ENCODE measurements around the gene IQGAP2.
"Not testable (repeated sequence)": the region's sequence is repeated elsewhere in the genome, so short reads cannot be mapped to it uniquely, and the experiment has no call there.

The IQGAP2 gene

DNA sequence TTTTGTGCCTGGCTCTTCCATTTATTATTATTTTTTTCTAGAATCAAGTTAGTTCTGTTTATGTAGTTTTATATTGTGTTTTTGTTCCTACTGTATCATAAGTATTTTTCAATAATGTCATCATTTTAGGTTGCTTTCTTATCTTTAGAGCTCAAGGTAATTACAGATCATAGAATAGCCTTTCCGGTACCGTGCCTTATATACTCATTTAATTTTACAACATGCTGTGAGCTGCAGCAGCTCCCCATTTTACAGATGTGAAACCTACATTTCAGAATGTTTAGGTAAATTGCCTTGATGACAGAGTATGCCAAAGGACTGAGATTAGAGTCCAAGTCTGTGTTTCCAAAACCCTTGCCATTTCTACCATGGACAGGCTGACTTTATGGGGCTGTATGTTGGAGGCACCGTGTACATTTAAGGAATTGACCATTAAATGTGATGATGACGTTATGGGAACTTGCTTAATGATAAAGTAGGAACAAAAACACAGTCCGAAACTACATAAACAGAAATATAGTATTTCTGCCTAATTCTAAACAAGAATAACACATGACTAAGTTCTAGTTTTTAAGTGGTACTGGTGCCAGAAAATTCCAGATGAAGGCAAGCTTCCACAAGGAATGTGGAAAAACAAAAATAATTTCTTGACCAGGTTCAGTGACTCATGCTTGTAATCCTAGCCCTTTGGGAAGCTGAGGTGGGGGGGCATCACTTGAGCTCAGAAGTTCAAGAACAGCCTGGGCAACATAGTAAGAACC, 97.7 kb downstream of the IQGAP2 start:
- no peak for DNase-seq (ENCODE audit: low spot score)

DNA sequence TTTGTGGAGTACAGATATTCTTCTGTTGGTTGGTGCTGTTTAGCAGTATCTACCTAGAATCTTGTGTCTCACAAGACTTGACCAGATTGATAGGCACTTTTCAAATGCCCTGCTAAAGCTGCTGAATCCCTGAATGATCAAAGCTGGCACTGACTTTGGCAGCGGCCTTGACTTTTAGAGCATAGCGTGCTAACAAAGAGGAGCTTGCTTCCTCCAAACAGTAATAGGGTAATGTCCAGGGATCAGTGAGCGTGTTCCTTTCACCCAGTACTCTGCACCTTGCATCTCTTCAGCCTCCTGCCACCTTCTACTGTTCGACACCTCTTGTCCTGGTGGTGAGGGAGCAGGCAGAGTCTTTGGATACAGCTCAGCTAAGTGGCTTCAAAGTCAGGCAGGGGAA, 100.8 kb downstream of the IQGAP2 start:
- no peak for DNase-seq (ENCODE audit: low spot score)

DNA sequence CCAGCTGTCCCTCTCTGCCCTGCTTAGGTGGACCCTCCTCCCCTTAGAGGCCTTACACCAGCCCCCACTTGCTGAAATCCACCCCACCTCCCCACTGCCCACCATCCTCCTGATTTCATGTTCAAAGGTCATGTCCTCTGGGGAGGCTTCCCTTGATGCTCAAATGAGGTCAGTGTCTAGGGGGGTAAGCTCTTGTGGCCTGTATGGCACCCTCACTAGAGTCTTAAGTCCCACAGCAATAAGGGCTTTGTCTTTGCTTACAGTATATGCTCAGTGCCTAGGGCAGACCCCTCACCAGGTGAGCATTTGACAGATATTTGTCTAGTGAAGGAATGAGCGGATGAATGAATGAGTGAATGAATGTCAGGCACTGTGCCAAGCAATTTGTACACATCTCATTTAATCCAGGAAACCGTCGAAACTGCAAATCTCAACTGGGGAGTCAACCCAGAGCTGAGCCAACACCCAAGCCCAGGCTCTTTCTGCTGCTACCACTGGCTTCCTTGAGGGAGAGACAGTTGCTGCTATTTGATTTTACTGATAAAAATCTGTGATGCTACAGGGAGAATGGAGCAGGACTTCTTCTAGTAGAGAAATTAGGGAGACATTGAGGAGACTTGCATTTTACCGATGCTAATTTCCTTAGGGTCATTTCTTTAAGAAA, 101.9 kb downstream of the IQGAP2 start:
- no peak for DNase-seq (ENCODE audit: low spot score)

DNA sequence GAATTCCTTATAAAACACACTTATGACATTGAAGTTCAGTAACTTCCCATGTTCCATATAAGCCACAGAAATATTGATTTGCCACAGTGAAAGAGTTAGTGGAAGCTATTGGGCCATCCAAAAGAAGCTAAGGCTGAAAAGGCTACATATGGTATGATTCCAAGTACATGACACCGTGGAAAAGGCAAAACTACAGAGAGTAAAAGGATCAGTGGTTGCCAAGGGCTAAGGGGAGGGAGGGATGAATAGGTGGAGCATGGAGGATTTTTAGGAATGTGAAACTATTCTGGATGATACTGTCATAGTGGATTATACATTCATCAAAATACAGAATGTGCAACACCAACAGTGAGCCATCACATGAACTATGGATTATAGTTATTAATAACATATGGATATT, 110.4 kb downstream of the IQGAP2 start:
- DNase-seq (ENCODE audit: low spot score): no peak

DNA sequence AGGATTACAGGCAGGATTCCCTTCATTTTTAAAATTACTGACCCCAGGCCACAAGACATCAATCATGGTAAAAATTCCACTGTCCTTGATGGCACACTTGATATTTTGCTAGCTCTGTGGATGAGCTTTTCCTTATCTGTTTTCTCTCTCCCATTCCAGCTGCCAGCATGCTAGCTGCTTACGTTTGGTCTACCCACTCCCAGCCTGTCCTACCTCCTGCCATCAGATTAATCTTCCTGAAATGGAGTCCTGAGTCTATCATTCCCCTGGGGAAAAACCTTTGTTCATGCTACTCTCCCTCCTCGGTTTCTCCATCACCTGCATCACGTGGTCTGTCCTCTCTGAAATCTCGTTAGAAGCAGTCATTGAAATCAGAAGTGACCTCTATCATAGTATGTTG, 111.2 kb downstream of the IQGAP2 start:
- DNase-seq (ENCODE audit: low spot score): no peak

DNA sequence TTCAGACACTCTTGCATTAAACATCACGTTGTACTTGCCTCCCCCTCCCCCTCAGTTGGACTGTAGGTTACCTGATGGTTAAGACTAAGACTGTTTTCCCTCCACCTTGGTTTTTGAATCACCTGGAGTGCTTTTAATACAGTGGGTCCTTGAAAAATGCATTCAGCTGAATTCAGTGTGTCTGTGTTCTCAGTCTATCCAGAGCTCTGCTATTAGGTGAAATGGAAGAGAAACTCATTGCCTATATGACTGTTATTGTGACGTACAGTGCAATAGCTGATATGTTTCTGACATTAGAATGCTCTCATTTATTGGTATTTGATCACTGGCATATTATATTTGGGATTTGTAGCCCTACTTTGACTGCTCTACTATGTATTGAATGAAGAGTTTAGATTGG, 111.6 kb downstream of the IQGAP2 start:
- no peak for DNase-seq (ENCODE audit: low spot score)

DNA sequence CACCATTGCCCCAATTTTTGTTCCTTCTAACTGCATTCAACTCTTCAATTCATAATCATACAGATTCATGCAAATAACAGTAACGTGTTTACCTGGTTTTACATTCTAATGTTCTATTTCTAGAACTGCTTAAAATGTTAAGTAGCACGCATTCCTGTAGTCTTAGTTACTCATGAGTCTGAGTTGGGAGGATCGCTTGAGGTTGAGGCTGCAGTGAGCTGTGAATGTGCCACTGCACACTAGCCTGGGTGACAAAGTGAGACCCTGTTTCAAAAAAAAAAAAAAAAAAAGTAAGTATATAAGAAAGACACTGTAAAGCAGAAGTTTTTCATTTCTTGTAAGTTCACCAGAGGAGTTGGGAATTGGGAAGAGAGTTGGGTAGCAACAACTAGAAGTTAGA, 114.2 kb downstream of the IQGAP2 start:
- no peak for DNase-seq (ENCODE audit: low spot score)

DNA sequence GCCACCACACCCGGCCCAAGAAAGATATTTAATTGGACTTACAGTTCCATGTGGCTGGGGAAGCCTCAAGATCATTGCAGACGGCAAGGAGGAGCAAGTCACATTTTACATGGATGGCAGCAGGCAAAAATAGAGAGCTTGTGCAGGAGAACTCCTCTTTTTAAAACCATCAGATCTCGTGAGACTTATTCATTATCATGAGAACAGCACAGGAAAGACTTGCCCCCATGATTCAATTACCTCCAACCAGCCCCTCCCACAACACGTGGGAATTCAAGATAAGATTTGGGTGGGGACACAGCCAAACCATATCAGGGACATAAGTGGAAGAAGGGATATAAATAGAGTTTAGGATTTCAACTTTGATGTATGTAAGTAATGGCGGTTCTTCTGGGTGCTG, 115.2 kb downstream of the IQGAP2 start:
- not testable (repeated sequence) for DNase-seq (ENCODE audit: low spot score)

DNA sequence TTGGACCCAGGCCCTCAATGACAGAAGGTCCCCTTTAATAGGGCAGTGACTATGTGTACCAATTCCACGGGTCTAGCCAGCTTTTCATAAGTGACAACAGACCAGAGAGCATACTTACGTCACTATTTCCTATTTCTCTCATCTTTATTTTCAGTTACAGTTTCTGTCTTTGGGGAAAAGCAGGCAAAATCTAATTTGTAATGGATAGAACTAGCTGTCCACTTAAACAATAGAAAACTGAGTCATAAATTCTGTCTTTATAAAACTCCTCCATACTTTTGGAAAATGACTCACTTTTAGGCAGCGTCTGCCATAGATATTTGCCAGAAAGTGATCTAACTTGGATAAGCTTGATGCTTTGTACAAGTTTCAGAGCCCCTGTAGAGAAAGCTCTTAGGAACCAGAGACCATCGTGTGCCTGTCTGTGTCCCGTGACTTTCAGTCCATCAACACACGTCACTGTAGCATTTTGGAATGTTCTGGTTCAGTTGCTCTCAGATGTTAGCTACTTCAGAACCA, 118.2 kb downstream of the IQGAP2 start:
- no peak for DNase-seq (ENCODE audit: low spot score)

DNA sequence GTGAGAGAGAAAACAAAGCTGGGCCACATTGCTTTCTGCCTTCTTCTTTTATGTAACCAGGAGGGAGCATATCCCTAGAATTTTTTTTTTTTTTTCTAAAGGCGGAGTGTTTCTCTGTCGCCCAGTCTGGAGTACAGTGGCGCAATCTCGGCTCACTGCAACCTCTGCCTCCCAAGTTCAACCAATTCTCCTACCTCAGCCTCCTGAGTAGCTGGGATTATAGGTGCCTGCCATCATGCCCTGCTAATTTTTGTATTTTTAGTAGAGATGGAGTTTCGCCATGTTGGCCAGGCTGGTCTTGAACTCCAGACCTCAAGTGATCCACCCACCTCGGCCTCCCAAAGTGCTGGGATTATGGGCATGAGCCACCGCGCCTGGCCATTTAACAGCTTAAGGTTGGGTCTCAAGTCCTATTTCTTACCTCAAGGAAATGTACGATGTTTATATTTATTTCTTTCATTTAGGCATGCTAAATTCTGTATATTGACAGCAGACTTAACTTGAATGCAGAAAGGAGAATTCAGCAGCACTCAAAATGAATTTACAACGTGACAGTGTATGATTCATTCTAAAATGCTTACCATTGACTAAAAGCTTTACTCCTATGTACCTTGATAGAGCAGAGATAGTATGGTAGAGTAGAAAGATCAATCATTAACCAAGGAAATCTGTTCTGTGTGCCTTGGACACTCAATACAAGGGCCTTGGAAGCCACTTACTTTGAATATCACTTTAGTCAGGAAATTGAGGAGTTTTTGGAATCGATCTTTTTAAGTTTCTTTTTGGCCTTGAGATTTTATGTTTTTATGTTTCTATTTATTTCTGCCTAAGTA, 119.2 kb downstream of the IQGAP2 start:
- no peak for DNase-seq (ENCODE audit: low spot score)

DNA sequence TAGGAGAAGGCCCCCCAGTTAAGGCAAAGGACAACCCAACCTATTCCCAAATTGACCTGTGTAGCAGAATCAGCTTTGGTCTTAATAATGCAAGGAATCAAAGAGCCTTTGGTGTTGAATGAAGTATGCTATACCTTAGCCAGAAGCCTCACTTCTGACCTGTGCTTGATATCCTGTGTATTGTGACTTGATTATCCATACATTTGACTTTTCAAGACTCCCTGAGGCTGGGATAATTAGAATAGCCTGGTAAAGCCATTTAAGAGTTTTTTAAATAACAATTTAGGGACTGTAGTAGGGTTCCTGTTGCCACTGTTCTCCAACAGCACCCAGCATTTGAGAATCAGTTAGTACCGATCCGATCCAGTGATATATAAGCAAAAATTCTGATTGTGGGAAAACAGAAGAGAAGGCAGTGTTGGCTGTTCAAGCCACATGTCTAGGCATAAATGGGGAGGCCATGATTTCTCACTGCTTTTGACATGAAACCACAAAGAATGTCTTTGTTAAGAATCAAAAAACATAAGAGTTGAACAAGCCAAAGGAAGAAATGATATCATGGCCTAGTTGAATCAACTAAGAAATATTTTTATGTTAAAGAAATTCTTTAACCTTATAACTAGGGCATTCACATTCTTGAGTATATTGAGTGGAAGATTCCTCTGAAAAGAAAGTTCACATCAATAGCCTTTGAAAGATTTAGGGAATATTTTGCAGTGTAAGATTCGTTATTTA, 121.2 kb downstream of the IQGAP2 start:
- no peak for DNase-seq (ENCODE audit: low spot score)

DNA sequence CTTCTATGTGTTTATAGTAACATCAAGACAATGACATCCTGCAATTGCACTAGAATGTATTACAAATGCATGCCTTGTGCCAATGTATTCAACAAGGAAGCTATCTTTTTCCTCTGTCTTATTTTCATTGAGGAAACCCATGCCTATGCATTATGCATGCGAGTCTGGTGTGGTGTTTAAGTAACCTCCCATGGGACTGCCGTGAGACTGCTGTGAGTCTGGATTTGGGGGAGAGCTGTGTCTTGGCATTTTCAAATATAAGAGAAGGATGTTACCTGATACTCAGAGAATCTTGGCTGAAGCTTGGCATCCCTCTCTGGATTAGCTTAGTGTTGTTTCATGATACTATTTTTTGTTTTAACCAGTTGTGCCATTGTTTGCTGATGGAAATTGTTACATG, 121.8 kb downstream of the IQGAP2 start:
- no peak for DNase-seq (ENCODE audit: low spot score)

DNA sequence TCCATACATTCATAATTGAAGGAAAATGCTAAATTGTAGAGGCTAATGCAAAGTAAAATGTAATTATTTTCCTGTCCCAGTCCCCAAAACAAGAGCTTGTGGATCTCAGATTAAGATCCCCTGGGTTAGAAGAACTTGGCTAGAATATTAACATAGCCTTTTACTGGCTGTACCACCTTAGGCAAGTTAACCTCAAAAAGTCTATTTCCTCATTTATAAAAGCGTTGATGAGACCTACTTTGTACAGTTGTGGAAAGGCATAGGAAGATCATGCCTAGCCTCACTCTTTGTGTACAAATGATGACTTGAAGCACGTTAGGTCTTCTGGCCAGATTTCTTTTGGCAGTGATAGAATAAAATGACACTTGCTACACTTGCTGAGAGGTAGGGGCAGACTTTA, 122.9 kb downstream of the IQGAP2 start:
- DNase-seq (ENCODE audit: low spot score): no peak

DNA sequence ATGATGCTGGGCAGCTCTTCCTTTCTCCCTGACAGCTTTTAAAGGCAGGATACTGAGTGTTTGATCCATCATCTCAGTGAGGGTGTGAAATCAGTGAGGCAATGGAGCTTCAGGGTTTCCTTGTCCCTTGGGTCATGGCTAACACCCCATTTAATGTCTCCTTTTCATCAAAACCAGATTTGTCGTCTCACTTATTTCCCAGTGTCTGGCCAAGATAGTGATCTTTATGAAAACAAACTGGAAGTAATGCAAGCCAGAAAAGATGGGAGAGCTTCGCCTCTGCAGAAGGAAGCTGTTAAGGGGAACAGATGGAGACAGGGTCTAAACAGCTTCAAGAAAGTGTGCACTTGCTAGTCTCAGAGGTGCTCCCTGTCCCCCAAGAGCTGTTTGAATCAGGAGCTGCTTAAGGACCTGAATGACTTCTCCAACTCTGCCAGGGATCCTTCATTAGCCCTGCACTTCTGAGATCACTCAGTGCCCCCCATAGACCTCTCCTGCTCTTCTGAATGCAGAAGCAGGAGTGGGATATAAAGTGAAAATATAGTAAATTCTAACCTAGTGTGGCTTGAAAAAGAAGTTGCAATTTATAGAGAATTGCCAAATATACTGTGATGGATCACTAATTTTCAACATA, 124.0 kb downstream of the IQGAP2 start:
- DNase-seq (ENCODE audit: low spot score): no peak

DNA sequence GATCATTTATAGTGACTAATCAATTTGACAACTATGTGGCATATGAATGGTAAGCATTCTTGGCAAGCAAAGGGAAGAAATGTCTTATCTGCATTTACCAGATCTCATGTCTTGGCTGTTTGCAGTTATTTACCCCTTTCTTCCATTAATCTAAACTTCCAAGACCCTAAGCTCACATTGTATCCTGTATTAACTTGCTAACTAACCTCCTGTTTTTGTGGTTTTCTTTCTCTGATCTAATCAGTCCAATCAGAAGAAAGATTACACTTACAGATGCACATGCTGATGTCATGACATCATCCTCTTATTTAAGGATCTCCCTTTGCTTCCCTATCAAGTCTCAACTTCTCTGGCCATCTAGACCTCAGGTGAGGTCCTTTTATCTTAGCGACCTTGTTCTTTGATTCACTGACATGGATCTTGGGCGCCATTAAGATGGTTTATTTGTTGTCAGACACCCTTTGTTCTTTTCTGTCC, 124.6 kb downstream of the IQGAP2 start:
- no peak for DNase-seq (ENCODE audit: low spot score)

DNA sequence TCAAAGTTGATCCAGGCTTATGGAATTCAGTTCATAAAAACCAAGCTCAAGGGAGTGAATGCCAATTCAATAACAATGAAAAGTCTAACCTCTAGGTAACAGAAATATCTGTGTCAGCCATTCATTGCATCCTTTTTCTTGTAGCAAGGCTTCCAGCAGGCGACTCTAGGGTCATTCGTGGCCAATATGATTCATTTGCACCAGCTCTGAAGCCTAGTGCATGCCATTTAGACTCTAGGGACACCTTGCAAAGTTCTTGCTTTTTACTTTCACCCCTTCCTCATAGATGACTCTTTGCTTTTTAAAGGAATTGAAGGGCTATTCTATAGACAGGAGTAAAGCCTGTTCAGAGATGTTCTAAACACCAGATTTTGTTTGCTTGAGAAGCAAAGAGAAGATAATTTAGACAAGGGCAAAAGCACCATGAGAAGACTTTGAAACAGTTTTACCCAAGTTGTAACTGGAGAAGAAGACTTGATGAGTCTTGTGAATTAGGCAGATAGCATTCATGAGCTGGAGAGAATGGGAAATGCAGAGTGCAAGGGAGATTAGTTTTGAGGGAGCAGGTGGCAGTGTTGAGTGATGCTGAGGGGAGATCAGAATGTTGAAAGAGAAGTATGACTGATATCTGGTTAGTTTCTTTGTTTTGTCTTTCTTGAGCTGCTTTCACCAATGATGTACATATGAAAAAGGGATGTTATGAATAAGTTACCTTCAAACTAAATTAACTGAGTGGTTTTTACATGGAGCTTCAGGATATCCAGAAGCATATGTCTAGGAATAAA, 125.7 kb downstream of the IQGAP2 start:
- no peak for DNase-seq (ENCODE audit: low spot score)

DNA sequence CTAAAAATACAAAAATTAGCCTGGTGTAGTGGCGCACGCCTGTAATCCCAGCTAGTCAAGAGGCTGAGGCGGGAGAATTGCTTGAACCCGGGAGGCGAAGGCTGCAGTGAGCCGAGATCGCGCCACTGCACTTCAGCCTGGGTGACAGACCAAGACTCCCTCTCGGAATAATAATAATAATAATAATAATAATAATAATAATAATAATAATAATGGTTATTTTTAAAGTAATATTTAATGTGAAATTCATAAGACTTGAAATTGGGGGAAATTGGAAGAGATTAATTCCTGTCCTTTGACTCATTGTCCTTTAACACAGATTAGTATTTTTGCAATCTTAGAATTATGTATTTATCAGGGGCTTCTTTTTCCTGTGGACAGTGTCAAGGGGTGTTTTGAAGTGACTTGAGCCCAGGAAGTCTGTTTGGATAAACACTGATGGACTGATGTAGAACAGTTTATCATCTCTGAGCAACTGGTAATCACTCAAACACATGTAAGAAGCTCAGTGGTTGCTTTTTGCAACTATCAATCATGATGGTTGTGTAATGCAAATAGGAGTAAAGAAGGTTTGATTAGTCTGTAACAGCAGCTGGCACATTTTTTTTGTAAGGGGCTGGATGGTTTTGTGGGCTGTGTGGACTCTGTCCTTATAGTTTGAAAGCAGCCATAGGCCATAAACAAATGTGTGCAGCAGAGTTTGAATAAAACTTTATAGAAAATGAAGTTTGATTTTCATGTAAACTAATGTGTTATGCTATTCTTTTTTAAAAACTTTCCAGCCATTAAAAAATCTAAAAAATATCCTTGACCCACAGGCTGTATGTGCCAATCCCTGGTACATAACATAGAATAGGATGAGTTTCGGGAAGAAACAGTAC, 126.6 kb downstream of the IQGAP2 start:
- DNase-seq (ENCODE audit: low spot score): no peak

DNA sequence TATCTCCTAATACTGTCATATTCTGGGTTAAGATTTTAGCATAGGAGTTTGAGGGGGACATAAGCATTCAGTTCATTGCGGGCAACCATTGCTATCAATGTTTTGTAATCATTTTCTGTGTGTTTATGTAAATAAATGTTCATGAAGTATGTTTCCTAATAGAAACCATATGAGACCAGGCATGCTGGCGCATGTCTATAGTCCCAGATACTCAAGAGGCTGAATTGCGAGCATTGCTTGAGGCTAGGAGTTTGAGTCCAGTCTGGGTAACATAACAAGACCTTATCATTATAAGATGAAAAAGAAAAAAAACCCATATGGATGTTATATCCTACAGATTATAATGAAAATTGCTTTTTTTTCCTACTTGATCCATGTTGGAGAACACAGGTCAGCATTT, 129.0 kb downstream of the IQGAP2 start:
- DNase-seq (ENCODE audit: low spot score): no peak

DNA sequence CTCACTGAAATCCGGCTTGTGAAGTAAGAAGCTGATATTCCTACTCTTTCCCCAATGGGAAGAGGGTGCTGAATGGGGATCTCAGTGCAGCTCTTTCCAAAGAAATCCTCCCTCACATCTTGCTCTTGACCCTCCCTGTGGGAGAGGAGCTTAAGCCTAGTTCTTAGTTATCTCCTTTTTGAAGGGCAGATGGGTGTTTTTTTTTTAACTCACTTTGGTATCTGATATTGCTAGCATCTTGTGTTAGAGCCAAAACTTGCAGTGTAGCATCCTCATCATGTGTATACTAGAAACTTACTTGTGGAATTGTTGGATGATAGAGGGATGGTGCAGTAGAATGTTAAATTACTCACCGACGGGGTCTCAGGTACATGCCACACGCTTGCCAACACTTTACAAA, 129.9 kb downstream of the IQGAP2 start:
- no peak for DNase-seq (ENCODE audit: low spot score)

DNA sequence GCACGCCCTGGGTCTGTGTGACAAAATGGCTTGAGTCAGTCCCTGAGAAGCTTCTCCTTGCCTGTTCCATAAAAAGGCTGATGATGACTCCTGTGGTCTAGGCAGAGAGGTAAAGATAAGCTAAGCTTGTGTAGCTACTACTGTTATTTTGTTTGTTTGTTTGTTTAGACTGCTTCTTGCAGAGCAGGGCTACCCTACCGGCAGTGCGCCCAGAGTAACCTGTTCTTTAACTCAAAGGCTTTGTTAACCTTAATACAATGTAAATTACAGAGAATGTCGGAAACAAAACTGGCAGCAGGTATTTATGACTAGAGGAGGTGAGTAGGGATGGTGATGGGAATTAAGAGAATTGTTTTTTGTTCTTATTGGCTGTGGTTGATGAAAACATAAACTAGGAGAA, 132.5 kb downstream of the IQGAP2 start:
- no peak for DNase-seq (ENCODE audit: low spot score)

Data from NAMALWA (cell line).